Glutamatergic neuron (in vitro differentiated cells): ENCODE results near the gene PCID2. TPM values are rescaled to one million over a fixed set of nuclear protein-coding genes. Genes with fewer than 3 reads are reported as not detected.

ENCODE experiments used
- DNase-seq: peaks from one replicate; pipeline ENCODE4 v3.0.0; 2022
- H3K27ac Mint-ChIP-seq: one replicate; pipeline ENCODE4 v1.8.0; 2020; ENCODE audit warnings: mild to moderate bottlenecking, mixed read lengths, inconsistent platforms; ENCODE audit not compliant: unreplicated experiment
- H3K27me3 Mint-ChIP-seq: one replicate; pipeline ENCODE4 v1.8.0; 2020; ENCODE audit warnings: mild to moderate bottlenecking, moderate library complexity, mixed read lengths, inconsistent platforms; ENCODE audit not compliant: unreplicated experiment
- H3K36me3 Mint-ChIP-seq: one replicate; pipeline ENCODE4 v1.8.0; 2020; ENCODE audit warnings: mild to moderate bottlenecking, mixed read lengths, inconsistent platforms; ENCODE audit not compliant: unreplicated experiment
- H3K4me1 Mint-ChIP-seq: one replicate; pipeline ENCODE4 v1.8.0; 2020; ENCODE audit warnings: mild to moderate bottlenecking, low read depth, mixed read lengths, inconsistent platforms; ENCODE audit not compliant: unreplicated experiment
- H3K4me3 Mint-ChIP-seq: one replicate; pipeline ENCODE4 v1.8.0; 2020; ENCODE audit warnings: mild to moderate bottlenecking, mixed read lengths, inconsistent platforms; ENCODE audit not compliant: unreplicated experiment
- H3K9me3 Mint-ChIP-seq: one replicate; pipeline ENCODE4 v1.8.0; 2020; ENCODE audit warnings: mild to moderate bottlenecking, moderate library complexity, mixed read lengths, inconsistent platforms; ENCODE audit not compliant: unreplicated experiment
- total RNA-seq: library from RNA; stranded (reverse); fragmentation: NEBNext Ultra II Directional; extraction: Animal tissue kit (Norgen Biotek cat#: 25700); gene quantifications from one replicate; pipeline ENCODE4 v1.2.1, GENCODE V29; 2021; ENCODE audit not compliant: unreplicated experiment
- TF ChIP-seq, protein P1 (sequence below): fragments of 200-600 bp; sonication (generic); IDR thresholded peaks from one replicate; pipeline ENCODE4 v1.5.0; 2021; ENCODE audit not compliant: partially characterized antibody, unreplicated experiment

The PCID2 gene
- total RNA-seq, 1 donor from 2014 or later = 48.4 TPM

DNA sequence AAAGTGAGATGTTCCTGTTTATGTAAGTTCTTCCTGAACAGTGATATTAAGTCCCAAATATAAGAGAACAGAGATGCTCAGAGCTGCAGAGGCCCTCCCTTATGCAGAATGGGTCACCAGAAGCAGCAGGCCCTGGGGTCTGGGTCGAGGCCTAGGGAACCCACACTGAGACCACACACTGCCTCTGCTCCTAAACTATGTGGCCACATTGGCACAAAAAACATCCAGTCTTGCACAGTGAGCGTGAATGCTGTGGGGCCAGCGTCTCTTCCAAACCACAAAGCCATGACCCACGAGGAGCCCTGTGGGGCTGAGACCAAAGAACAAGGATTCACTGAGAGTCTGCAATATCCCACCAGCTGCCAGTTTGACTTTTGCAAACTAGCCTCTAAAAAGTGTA, 26.4 kb downstream of the PCID2 start:
- TF ChIP-seq, protein P1, sequence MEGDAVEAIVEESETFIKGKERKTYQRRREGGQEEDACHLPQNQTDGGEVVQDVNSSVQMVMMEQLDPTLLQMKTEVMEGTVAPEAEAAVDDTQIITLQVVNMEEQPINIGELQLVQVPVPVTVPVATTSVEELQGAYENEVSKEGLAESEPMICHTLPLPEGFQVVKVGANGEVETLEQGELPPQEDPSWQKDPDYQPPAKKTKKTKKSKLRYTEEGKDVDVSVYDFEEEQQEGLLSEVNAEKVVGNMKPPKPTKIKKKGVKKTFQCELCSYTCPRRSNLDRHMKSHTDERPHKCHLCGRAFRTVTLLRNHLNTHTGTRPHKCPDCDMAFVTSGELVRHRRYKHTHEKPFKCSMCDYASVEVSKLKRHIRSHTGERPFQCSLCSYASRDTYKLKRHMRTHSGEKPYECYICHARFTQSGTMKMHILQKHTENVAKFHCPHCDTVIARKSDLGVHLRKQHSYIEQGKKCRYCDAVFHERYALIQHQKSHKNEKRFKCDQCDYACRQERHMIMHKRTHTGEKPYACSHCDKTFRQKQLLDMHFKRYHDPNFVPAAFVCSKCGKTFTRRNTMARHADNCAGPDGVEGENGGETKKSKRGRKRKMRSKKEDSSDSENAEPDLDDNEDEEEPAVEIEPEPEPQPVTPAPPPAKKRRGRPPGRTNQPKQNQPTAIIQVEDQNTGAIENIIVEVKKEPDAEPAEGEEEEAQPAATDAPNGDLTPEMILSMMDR = no peak
- Mint-ChIP-seq H3K27me3 (peaks cover 2% of the 10 kb centered on the region), H3K9me3 (peaks cover 3% of the 10 kb centered on the region), H3K36me3 (no peaks in the 10 kb centered on the region), H3K27ac (no peak overlapping the region), H3K4me1 (peaks cover 7% of the 10 kb centered on the region), H3K4me3 (no peak overlapping the region)
- no peak for DNase-seq

DNA sequence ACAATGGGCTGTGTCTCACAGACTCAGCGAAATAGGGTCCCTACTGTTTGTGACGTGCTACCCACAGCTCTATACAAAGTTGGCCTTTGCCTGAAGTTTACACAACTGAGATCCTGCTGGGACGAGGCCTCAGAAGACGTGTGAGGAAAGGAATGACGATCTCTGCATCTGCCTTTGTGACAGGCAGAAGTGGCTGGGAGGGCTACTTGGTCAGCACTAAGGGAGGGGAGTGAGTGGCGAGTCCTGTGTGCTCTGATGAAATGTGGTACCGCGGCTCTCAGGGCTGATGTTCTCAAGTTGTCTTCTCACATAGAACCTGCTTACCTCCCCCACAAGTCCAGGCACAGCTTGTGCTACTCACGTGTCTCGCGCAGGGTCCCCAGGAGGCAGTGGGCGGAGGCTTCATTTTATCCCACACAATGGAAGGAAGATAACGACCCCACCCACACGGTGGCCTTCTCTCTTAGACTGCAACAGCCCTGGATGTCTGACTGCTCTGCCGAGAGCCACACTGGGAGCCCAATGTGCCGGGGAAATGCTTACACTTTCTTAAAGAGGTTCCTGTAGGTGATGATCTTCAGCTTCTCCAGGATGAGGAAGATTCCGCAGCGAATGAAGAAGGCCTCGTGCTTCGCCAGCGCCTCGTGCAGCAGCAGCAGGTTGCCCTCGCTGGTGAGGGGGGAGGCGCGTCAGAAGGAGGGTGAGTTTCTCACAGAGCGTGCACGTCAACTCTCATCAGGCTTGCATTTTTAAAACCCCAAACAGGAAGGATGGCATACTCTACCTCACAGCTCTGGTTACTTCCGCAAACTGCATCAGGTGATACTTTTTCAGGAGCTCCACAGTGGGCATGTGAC, 28.9 kb downstream of the PCID2 start:
- Mint-ChIP-seq H3K9me3 (no peaks in the 10 kb centered on the region), H3K27ac (no peak overlapping the region), H3K36me3 (no peaks in the 10 kb centered on the region), H3K4me3 (no peak overlapping the region), H3K27me3 (peaks cover 2% of the 10 kb centered on the region), H3K4me1 (peaks cover 2% of the 10 kb centered on the region)
- TF ChIP-seq, protein P1 = no peak
- DNase-seq = no peak

DNA sequence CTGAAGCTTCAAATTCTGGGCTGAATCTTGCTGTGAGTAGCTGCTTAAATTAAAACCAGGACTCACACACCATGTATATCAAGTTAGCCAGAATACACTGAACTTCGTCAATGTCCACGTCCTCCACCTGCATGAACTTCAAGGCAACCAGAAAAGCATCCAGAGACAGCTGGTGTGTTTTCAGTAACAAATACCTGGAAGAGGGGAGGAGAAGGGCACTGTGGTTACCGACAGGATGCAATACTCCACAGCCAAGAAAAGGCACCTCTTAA, 29.6 kb downstream of the PCID2 start:
- Mint-ChIP-seq H3K36me3 (no peaks in the 10 kb centered on the region), H3K27ac (no peak overlapping the region), H3K4me1 (peaks cover 2% of the 10 kb centered on the region), H3K4me3 (no peak overlapping the region), H3K9me3 (no peaks in the 10 kb centered on the region), H3K27me3 (peaks cover 2% of the 10 kb centered on the region)
- TF ChIP-seq, protein P1 = no peak
- DNase-seq = no peak

DNA sequence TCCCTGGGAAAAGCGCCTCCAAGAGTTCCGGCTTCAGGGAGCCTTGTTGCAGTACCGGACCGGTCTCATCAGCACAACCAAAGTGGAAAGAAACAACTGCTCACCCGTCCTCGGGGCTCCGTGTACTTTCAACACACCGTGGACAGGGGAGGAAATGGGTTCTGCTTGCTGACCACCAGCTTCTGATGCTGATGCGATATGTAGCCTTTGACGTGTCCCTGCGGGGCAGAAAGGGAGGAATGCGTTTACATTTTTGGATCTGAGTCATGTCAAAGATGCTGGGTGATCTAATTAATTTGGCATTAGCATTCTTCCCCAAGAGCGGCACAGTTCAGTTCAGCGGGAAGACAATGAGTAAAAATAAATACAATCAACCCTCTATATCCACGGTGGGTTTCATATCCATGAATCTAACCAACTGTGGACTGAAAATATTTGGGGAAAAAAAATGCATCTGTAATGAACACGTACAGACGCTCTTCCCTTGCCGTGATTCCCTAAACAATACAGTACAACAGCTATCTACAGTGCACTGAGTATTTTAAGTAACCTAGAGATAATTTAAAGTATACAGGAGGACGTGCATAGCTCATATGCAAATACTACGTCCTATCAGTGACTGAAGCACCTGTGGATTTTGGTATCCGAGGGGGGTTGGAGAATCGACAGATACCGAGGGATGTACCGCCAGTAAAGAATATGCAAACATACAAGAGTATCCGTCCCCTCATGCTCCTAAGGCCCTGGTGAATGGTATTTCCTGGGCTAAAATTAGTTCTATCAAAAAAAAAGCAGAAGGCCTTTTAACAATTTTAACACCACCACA, 30.2 kb downstream of the PCID2 start:
- Mint-ChIP-seq H3K36me3 (no peaks in the 10 kb centered on the region), H3K4me3 (no peak overlapping the region), H3K4me1 (peaks cover 2% of the 10 kb centered on the region), H3K27ac (no peak overlapping the region), H3K9me3 (no peaks in the 10 kb centered on the region), H3K27me3 (peaks cover 2% of the 10 kb centered on the region)
- no peak for DNase-seq
- TF ChIP-seq, protein P1 = no peak

DNA sequence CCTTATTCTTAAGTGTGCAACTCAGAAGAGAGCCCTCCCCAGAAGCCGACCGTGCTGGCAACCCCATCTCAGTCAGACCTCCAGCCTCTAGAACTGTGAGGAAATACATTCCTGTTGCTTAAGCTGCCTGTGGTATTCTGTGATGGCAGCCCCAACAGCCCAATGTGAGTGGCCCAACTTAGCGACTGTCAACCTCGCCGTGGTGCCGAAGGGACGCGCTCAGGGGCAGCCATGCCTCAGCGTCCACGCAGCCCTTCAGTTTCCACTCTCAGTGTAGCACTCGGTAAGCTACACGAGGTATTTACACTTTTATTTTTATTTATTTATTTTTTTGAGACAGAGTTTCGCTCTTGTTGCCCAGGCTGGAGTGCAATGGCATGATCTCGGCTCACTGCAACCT, 31.6 kb downstream of the PCID2 start:
- peaks cover 2% of the 10 kb centered on the region for H3K4me1 Mint-ChIP-seq
- H3K27ac Mint-ChIP-seq = no peak overlapping the region
- no peak overlapping the region for H3K4me3 Mint-ChIP-seq
- no peak for DNase-seq
- peaks cover 2% of the 10 kb centered on the region for H3K27me3 Mint-ChIP-seq
- H3K9me3 Mint-ChIP-seq = no peaks in the 10 kb centered on the region
- TF ChIP-seq, protein P1 = no peak
- H3K36me3 Mint-ChIP-seq = no peaks in the 10 kb centered on the region
